GM12878 (cell line): ENCODE measurements around the gene GPRC5B. TPM values are rescaled to one million over a fixed set of nuclear protein-coding genes. Genes with fewer than 3 reads are reported as not detected.

Experiments
- ATAC-seq: fragments of 200-7000 bp; cut with Tn5 transposase; 3 replicates; pipeline ENCODE4 v1.9.1; 2020; ENCODE audit warnings: mild to moderate bottlenecking, moderate library complexity
- BruUV-seq: library from RNA; stranded (reverse); fragments of 400-500 nt; replicated peaks from 2 replicates; lab custom pipeline; 2021; lab: Mats Ljungman, UMichigan
- CTCF ChIA-PET: fragments of 300-600 bp; sonication (Branson Sonifier 250); formaldehyde crosslinking; extraction: SDS; loops from one replicate; lab custom pipeline; 2021; ENCODE audit warnings: inconsistent platforms; lab: Yijun Ruan, JAX
- POLR2A ChIA-PET: fragments of 350-600 bp; formaldehyde crosslinking; extraction: SDS; loops from one replicate; lab custom pipeline; 2021; ENCODE audit warnings: inconsistent platforms; lab: Charles Lee
- RAD21 ChIA-PET: fragments of 300-600 bp; sonication (Branson Sonifier 250); formaldehyde crosslinking; loops from one replicate; lab custom pipeline; 2023; ENCODE audit warnings: antibody characterized with exemption; ENCODE audit not compliant: unreplicated experiment; lab: Charles Lee
- SMC1A ChIA-PET: fragments of 300-600 bp; sonication (Branson Sonifier 250); formaldehyde crosslinking; loops from one replicate; lab custom pipeline; 2023; ENCODE audit not compliant: unreplicated experiment, uncharacterized antibody; lab: Charles Lee
- DNase-seq: peaks from one replicate; pipeline ENCODE4 v3.0.0-alpha.2; 2011; ENCODE audit warnings: low read depth, low spot score
- FAIRE-seq: peaks from 3 replicates; lab custom pipeline; 2011; peaks lifted over from hg19 to GRCh38; lab: Jason Lieb, UNC
- H2AFZ ChIP-seq: 2 replicates; pipeline ENCODE4 v1.6.0; 2011; ENCODE audit warnings: low read depth, low read length, control low read depth; ENCODE audit not compliant: control insufficient read depth
- H3K27ac ChIP-seq: 2 replicates; pipeline ENCODE4 v1.5.1; 2011; ENCODE audit warnings: control low read depth; ENCODE audit not compliant: control insufficient read depth, insufficient read depth
- H3K27me3 ChIP-seq, 2 experiments: replicated peaks in 1 of 2; 2 replicates each; pipeline versions ENCODE4 v1.6.0 to v1.6.1; 2011; ENCODE audit warnings: low read length in 1 of 2; ENCODE audit not compliant: control insufficient read depth in 2 of 2, insufficient read depth in 2 of 2
- H3K36me3 ChIP-seq, 2 experiments: 2 replicates each; pipeline ENCODE4 v1.5.1; 2011; ENCODE audit warnings: low read length in 1 of 2; ENCODE audit not compliant: control insufficient read depth in 2 of 2, insufficient read depth in 2 of 2
- H3K4me1 ChIP-seq: 2 replicates; pipeline ENCODE4 v1.6.1; 2011; ENCODE audit warnings: mild to moderate bottlenecking, low read length, moderate library complexity, mixed read lengths; ENCODE audit not compliant: control insufficient read depth, insufficient read depth
- H3K4me2 ChIP-seq: 2 replicates; pipeline ENCODE4 v1.6.0; 2011; ENCODE audit warnings: control low read depth; ENCODE audit not compliant: control insufficient read depth, insufficient read depth
- H3K4me3 ChIP-seq: fragments of 200-600 bp; sonication (generic); 2 replicates; pipeline ENCODE4 v1.5.1; 2016
- H3K79me2 ChIP-seq: 2 replicates; pipeline ENCODE4 v1.6.0; 2011; ENCODE audit warnings: low read length; ENCODE audit not compliant: control insufficient read depth, insufficient read depth
- H3K9ac ChIP-seq: 2 replicates; pipeline ENCODE4 v1.8.0; 2011; ENCODE audit warnings: low read length, control low read depth, mixed read lengths; ENCODE audit not compliant: control insufficient read depth, insufficient read depth
- H3K9me3 ChIP-seq: replicated peaks from 3 replicates; pipeline ENCODE4 v1.5.1; 2011; ENCODE audit warnings: mild to moderate bottlenecking, low read length; ENCODE audit not compliant: control insufficient read depth, insufficient read depth
- H4K20me1 ChIP-seq: 2 replicates; pipeline ENCODE4 v1.6.0; 2011; ENCODE audit not compliant: control insufficient read depth, insufficient read depth
- KAT2A ChIP-seq: conservative IDR thresholded peaks from 2 replicates; pipeline ENCODE4 v1.6.1; 2011; ENCODE audit warnings: low read depth, low read length; ENCODE audit not compliant: control insufficient read depth
- PAX5 ChIP-seq: IDR thresholded peaks from 2 replicates; pipeline ENCODE4 v1.6.1; 2011; ENCODE audit warnings: low read depth, low read length, borderline replicate concordance
- RAD21 ChIP-seq: IDR thresholded peaks from 2 replicates; pipeline ENCODE4 v1.6.1; 2011; ENCODE audit warnings: mild to moderate bottlenecking, low read depth, low read length, moderate library complexity; ENCODE audit not compliant: insufficient read depth
- SMC3 ChIP-seq: IDR thresholded peaks from 2 replicates; pipeline ENCODE4 v1.6.1; 2011; ENCODE audit warnings: low read length, improper control_type of control experiment, borderline replicate concordance
- TCF12 ChIP-seq: IDR thresholded peaks from 2 replicates; pipeline ENCODE4 v1.6.1; 2011; ENCODE audit warnings: low read depth, mild to moderate bottlenecking, low read length
- ZNF274 ChIP-seq: IDR thresholded peaks from one replicate; pipeline ENCODE4 v1.8.0; 2011; ENCODE audit not compliant: insufficient read length, insufficient read depth
- WGBS: methylation state at CpG from one replicate; pipeline ENCODE4 v1.1.6; 2016; ENCODE audit warnings: low lambda C conversion rate; ENCODE audit not compliant: insufficient replicate concordance, insufficient coverage; ENCODE audit errors: missing lambda C conversion rate; 5-methylcytosine and 5-hydroxymethylcytosine counted together
- in situ Hi-C: fragments of 300-500 bp; cut with MboI; formaldehyde crosslinking; loops from 9 replicates; pipeline ENCODE4 v1.14.3; 2018; ENCODE audit warnings: mixed read lengths
- intact Hi-C: fragments of 100-400 bp; cut with micrococcal nuclease; formaldehyde crosslinking; loops from one replicate; pipeline ENCODE4 v1.14.2; 2022; ENCODE audit not compliant: unreplicated experiment
- polyA plus RNA-seq, 11 experiments: library from polyadenylated mRNA; depleted of rRNA in 4 of 11; unstranded in 6 of 11; stranded (reverse) in 5 of 11; fragments of >200 nt; fragmentation: Nextera tagmentation in 4 of 11; fragmentation: Illumina TruSeq in 1 of 11; extraction: Ambion mirVana in 4 of 11; extraction: Trizol in 1 of 11; gene quantifications; 1 replicate in 1 of 11; 2 replicates in 10 of 11; pipeline versions ENCODE4 v1.2.1 to v1.2.3, GENCODE V29; 2011 to 2016; ENCODE audit warnings: inconsistent platforms in 2 of 11, missing spikeins in 2 of 11, low read depth in 1 of 11
- total RNA-seq, 4 experiments: library from RNA; depleted of rRNA in 3 of 4; stranded (reverse); fragments of >200 nt in 3 of 4; fragmentation: Illumina TruSeq in 1 of 4; extraction: Trizol in 1 of 4; gene quantifications; 2 replicates each; pipeline versions ENCODE4 v1.2.1 to v1.2.3, GENCODE V29; 2013 to 2021
- TF ChIP-seq, protein P1 (sequence below), 3 experiments: IDR thresholded peaks in 2 of 3; conservative IDR thresholded peaks in 1 of 3; 2 replicates each; pipeline ENCODE4 v1.5.1; 2011; ENCODE audit warnings: low read depth in 3 of 3, low read length in 3 of 3, mild to moderate bottlenecking in 3 of 3, control low read depth in 2 of 3, moderate library complexity in 2 of 3, inconsistent platforms in 1 of 3, mixed read lengths in 1 of 3; ENCODE audit not compliant: control insufficient read depth in 2 of 3, insufficient read depth in 1 of 3; ENCODE audit errors: extremely low read depth in 1 of 3

GPRC5B gene
- total and polyA plus RNA-seq, 10 of the 15 experiments (the other 5 are each of a cell fraction or from before 2014, with no cell fraction given), result 0.01 to 0.42 (median 0.15) TPM; not detected in 2

DNA sequence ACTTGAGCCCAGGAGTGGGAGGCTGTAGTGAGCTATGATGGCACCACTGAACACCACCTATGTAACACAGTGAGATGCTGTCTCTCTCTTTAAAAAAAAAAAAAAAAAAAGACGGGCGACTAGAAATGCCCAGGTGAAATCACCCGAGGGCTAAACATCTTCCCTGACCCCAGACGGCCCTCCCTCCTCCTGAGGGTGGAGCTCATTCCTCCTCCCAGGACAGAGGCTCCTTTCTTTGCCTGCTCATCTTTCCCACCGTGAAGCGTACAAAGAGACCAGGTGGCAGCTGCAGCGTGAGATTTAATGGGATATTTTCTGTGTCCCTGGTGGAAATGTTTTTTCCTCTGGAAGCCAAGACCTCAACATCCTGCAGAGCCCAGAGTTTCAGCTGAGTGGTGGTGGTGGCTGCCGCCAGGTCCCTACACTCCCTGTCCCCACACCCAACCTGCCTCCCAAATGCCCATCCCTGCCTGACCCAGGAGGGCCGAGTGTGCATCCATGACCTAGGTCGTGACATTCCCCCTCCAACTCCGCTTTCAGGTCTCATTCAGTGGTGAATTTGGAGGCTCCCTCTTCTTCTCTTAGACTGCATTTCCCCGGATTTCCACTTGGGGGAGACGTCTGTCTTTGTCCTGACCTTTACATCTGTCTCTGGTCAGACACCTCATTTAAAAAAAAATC, 14.4 kb upstream of the GPRC5B start:
- no peaks in the 10 kb centered on the region; a peak in 1 of 4 replicates for H3K27me3 ChIP-seq
- ChIA-PET POLR2A (interaction anchor here (0.6 kb wide), 1 partner anchor 22 kb away, joined by 3 read pairs; no protein-coding TSS in a partner anchor), CTCF (interaction anchor here (0.6 to 8.3 kb wide), 15 partner anchors 8 to 764 kb away, joined by 3 to 83 read pairs (median 4); no protein-coding TSS in a partner anchor), RAD21 (interaction anchor here (0.7 to 3.2 kb wide), 5 partner anchors 8 to 485 kb away, joined by 3 to 28 read pairs (median 7); partner anchors contain the start of gene VPS35L), SMC1A (interaction anchor here (1.2 to 3.6 kb wide), 3 partner anchors 13 to 485 kb away, joined by 3 to 24 read pairs (median 19); no protein-coding TSS in a partner anchor)
- intact Hi-C loops (loop anchor here (2.0 kb wide), 1 partner anchor 484 kb away; no protein-coding TSS in a partner anchor), in situ Hi-C loops (no loop called here)
- H3K4me2 ChIP-seq, result no peak overlapping the region
- H2AFZ ChIP-seq, result no peak overlapping the region
- no peaks in the 10 kb centered on the region for H3K79me2 ChIP-seq
- no peak overlapping the region for H3K9ac ChIP-seq
- TF ChIP-seq RAD21, result peak; percentile 66
- TF ChIP-seq PAX5, result no peak
- no peak for TF ChIP-seq KAT2A
- TF ChIP-seq, protein P1, sequence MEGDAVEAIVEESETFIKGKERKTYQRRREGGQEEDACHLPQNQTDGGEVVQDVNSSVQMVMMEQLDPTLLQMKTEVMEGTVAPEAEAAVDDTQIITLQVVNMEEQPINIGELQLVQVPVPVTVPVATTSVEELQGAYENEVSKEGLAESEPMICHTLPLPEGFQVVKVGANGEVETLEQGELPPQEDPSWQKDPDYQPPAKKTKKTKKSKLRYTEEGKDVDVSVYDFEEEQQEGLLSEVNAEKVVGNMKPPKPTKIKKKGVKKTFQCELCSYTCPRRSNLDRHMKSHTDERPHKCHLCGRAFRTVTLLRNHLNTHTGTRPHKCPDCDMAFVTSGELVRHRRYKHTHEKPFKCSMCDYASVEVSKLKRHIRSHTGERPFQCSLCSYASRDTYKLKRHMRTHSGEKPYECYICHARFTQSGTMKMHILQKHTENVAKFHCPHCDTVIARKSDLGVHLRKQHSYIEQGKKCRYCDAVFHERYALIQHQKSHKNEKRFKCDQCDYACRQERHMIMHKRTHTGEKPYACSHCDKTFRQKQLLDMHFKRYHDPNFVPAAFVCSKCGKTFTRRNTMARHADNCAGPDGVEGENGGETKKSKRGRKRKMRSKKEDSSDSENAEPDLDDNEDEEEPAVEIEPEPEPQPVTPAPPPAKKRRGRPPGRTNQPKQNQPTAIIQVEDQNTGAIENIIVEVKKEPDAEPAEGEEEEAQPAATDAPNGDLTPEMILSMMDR (IDR thresholded peaks at IDR 0.05 in 2 of 3, conservative IDR thresholded peaks at IDR 0.05 in 1 of 3; ENCODE audit: control insufficient read depth in 2 of 3, extremely low read depth in 1 of 3, insufficient read depth in 1 of 3, low read depth in 3 of 3, low read length in 3 of 3), result peak; percentile 72 to 81 (median 79)
- TF ChIP-seq ZNF274, result no peak
- TF ChIP-seq TCF12, result no peak
- peak; percentile 66 for TF ChIP-seq SMC3
- no peak overlapping the region for H3K27ac ChIP-seq
- no TSS peak for BruUV-seq
- no peaks in the 10 kb centered on the region for H3K36me3 ChIP-seq
- no peak overlapping the region for H3K4me3 ChIP-seq
- WGBS, result 2% methylated on average over 11 of the region's 13 CpGs
- DNase-seq (no peak), FAIRE-seq (peak; percentile 57), ATAC-seq (peak; percentile 85)
- no peaks in the 10 kb centered on the region for H3K9me3 ChIP-seq
- no peaks in the 10 kb centered on the region for H4K20me1 ChIP-seq
- H3K4me1 ChIP-seq, result no peaks in the 10 kb centered on the region
